GM19324 (cell line): Measurements from ENCODE around the gene PZP.
"Not testable (repeated sequence)": the region's sequence is repeated elsewhere in the genome, so short reads cannot be mapped to it uniquely, and the experiment has no call there.

Experiments
- ATAC-seq: cut with Tn5 transposase; IDR thresholded peaks from one replicate; pipeline ENCODE4 v1.9.1; 2021; ENCODE audit warnings: mild to moderate bottlenecking, moderate library complexity; ENCODE audit not compliant: unreplicated experiment, low FRiP score

The PZP gene

GRCh38 chr12:9198012-9198411, 10.2 kb downstream of the PZP start:
- ATAC-seq = no peak

- no peak for ATAC-seq
These were observed 23.9 kb downstream of the PZP start for GRCh38 chr12:9184276-9184675.

DNA sequence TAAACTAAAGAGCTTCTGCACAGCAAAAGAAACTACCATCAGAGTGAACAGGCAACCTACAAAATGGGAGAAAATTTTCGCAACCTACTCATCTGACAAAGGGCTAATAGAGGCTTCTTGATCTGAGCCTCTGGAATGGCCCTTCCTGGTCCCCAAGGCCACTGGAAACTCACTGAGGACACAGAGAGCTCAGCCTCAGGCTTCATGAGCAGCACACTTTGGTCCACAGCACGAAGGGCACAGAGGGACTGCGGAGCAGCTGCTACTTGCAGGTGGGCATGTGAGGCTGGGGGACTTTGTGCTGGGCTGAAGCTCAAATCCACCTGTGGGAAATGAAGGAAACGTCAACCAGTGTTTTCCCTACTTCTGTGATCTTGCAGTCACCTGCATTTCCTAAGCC, 27.4 kb downstream of the PZP start:
- no peak for ATAC-seq

GRCh38 chr12:9179781-9180180, 28.4 kb downstream of the PZP start:
- no peak for ATAC-seq

GRCh38 chr12:9169979-9170634, 38.1 kb downstream of the PZP start:
- no peak for ATAC-seq

DNA sequence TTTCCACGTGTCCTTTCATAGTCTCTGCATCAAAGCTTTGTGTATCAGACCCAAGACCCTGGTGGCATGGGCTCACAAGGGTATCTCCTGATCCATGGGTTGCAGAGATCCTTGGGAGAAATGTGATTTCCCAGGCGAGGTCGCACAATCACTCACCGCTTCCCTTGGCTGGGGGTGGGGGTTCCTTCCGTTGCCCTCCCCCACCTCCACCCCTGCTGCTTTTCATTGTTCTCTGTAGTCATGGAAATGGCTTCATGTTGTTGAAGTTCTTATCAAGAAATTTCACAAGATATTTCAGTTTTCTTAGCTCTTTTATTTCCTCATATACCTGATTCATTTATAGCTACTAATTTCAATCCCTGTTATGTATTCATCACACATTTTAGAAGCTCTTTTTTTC, 40.9 kb downstream of the PZP start:
- not testable (repeated sequence) for ATAC-seq

DNA sequence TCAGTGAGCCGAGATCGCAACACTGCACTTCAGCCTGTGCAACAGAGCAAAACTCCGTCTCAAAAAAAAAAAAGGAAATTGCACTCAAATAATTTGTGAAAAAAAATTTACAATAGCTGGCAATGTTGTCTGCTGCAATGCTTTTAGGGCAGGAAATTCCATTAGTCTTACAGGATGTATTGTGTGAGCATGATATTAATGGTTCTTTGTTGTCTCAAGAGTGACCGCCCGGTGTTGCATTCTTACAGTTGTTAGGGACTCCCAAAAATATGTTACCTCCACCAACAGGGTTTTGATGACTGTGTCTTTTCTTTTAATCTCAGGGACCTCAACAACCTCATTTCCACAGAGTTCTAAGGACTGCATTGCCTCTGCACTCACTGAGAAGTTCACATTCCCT, 44.8 kb downstream of the PZP start:
- no peak for ATAC-seq

DNA sequence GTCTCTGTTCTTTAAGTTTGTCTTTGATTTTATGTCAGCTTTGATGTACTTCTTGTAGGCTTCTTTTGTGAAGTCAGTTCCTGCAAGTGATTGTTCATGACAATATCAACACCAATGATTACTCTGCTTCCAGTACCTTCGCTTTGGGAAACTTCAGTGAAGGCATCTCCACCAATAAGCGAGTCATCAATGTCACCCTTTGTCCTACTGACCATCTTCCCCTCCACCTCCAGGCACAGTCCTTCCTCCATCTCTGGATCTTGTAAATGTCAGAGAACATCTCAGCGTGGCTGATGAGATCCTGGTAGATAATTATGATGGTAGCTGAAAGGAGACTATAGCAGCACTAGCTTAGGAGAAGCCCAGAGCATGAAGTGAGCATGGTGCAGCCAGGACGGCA, 52.1 kb downstream of the PZP start:
- no peak for ATAC-seq

DNA sequence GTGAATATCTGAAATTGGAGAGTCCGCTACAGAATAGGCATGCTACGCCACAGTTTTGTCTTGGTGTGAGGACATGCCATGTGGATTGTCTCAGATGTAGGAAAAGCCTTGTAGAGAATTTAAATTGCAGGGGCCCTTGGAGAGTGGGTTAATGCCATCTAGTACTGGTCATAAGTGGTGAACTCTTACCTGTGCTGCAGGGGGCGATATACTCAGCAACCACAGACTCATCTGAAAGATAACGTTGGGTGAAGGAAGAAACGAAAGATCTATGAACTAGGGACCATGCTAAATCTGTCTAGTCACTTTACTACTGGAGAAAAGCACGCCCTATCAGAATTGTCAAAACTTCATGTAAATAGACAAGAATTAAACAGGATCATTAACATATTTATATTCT, 58.8 kb downstream of the PZP start:
- no peak for ATAC-seq

DNA sequence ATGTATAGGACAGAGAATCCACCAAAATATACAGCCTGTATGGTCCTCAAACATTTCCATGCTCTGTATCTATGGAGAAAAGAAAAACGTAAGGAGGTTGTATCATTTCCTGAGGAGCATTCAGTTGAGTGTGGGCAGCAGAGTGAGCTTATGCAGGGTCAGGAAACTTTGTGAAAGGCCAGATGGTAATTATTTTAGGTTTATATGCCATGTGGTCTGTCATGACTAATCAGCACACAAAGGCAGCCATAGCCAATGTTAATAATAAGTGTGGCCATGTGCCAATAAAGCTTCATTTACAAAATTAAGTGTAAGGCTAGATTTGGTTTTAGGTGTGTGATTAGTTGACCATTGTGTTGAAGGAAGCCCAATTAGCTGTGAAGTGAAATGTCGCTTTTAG, 59.3 kb downstream of the PZP start:
- ATAC-seq = no peak

DNA sequence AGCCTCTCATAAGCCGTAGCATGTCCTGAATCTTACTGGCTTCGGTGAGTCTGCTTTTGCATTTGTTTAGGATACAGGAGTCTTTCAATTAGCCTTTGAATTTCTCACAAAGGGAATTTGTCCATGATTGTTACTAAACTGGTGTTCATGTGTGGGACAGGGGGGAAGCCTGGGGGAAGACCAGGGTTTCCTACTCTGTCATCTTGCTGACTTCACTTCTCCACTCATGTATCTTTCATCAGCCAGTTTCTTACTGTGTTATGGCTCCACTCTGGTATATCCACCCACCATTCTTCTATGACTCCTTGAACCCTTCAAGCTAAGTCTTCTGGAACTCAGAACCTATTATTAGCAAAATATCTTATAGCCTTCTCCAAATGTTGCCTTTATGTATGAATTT, 60.7 kb downstream of the PZP start:
- ATAC-seq = no peak

GRCh38 chr12:9144730-9145106, 63.5 kb downstream of the PZP start:
- no peak for ATAC-seq

DNA sequence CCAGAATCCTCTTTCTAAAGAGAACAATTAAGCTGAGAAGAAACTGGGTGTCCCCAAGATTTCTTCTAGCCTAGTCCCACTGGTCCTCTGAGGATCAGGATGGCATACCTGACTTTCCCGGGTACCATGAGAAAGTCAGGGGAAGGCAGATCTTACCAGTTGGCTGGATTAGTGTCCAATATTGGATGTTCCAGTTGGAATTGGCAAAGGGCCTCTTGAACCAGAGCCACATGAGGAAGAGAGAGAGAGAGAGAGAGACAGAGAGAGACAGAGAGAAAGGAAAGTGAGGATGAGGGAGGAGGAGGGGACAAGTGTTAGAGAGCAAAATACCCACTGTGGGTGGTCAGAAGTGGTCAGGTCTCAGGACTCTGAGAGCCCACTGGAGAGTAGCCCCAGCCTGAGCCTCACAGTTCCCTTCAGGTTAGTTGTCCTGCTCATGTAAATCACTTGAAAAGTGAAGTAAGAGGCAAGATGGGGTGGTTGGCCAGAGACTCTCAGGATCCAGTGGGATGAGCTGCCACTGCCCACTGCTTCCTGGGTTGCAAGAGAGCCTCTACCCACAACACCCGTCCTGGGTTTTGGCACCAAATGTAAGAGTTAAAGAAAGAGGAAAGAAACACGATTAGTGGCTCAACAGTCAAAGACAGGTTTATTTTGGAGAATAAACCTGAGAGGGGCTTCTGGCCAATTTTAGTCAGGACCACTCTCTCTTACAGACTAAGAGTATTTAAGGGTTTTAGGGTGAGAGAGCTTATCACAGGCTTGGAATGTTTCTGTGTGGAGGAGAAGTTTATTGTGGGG, 64.1 kb downstream of the PZP start:
- no peak for ATAC-seq

- ATAC-seq = no peak
These were observed 65.1 kb downstream of the PZP start for GRCh38 chr12:9143137-9143536.

DNA sequence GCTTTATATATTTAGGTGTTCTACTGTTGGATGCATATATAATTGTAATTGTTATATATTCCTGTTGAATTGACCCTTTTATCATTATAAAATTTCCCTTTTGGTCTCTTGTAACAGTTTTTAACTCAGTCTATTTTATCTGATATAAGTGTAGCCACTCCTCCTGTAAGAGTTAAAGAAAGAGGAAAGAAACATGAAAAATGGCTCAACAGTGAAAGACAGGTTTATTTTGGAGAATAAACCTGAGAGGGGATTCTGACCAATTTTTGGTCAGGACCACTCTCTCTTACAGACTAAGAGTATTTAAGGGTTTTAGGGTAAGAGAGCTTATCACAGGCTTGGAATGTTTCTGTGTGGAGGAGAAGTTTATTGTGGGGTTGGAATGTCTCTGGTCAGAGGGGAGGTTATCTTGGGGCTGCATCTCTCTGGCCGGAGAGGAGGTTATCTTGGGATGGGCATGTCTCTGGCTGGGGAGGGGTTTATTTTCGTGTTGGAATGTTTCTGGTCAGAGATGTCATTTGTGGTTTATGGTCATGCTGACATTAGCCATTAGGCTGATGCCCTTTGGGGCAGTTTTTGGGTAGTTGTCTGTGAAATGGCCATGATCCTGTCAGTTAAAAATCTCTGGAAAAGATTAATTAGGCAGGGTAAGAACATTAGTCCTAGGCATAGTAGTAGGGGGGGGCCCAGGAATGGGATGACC, 68.5 kb downstream of the PZP start:
- ATAC-seq = not testable (repeated sequence)

DNA sequence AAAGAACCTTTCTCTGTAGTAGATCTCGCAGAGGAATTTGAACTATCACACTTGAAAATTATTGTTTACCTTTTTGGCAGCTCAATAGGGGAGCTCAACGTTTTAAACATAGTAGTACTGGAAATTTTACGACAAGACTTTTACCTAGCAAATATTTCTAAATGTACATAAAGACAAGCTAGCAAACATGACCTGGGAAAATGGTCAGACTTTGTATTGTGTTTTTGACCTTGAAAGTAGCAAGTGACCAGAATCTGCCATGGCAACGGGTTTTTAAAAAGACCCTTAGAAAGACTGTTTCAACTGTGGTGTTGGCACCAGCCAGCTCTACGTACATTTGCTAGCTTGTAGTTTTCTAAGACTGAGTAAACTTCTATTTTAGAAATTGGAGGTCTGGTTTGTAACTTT, 72.3 kb downstream of the PZP start:
- no peak for ATAC-seq

DNA sequence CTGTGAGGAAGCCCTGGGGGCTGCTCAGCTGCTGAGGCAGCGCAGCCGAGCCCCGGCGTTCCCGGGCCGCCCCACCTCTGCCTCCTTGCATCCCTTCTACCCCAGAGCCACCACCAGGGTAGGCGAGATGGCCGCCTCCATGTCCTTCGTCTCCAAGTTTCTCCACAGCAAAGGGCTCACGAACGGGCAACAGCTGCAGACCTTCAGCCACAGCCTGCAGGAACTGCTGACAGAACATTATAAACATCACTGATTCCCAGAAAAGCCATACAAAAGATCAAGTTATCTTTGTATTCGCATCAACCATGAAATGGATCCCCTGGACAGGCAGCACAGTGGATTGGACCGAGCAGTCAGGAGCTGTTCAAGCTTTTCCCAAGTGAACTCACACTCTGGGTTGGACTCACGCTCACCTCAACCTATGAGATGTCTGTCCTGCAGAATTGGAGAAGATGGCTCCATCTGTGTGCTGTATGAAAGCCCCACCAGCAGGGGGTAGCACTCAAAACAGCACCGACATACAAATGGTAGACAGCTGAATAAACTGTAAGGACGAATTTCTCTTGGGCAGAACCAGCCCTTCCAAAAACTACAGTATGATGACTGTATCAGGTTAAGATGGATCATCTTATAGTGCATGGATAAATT, 73.1 kb downstream of the PZP start:
- ATAC-seq = no peak

DNA sequence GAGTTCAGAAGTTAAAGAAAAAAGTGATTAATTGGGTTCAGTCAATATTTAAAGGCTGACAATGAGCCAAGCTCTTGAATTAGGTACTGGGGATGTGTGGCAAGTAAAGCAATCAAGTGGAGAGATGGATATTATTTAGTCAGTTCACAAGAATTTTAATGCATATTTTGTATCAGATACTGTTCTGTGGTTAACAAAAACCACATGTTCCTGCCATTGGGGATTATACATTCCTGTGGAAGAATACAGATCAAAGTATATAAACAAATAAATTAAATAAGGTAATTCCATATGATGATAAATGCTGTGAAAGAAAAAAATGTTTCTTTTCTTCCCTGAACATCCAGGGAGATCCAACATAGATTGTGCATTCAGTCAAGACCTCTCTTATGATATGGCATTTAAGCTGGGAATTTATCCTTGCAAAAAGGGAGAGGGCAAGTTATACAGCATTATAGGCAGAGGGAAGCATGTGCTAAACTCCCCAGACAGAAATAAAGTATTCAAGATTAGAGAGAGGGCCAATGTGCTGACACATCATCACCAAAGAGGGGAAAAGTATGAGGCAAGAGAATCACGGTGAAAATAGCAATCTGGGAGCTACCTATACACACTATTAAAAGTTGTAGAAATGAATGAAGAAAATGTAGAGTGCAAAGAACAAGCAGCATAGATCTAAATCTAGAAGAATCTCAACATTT, 74.8 kb downstream of the PZP start:
- no peak for ATAC-seq

GRCh38 chr12:9132008-9132535, 76.1 kb downstream of the PZP start:
- no peak for ATAC-seq

- no peak for ATAC-seq
These were observed 78.0 kb downstream of the PZP start for GRCh38 chr12:9130244-9130643.
